ENCODE measurements around the gene LMF1.

DNA sequence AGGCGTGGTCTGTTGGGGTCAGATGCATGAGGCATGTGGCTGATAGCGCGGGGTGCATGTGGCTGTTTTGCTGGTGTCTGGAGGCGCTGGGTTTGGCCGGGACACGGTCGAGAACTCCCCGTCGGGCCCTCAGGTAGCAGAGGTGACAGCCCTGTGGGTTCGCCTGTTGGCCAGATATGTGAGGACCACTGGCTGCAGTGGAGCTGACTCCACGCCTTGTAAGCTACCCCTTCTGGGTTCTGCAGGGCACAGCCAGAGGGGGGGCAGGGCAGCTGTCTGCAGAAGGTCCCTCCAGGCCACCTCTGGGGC is 49.3 kb upstream of the LMF1 start:
- TF ChIP-seq, protein P1, sequence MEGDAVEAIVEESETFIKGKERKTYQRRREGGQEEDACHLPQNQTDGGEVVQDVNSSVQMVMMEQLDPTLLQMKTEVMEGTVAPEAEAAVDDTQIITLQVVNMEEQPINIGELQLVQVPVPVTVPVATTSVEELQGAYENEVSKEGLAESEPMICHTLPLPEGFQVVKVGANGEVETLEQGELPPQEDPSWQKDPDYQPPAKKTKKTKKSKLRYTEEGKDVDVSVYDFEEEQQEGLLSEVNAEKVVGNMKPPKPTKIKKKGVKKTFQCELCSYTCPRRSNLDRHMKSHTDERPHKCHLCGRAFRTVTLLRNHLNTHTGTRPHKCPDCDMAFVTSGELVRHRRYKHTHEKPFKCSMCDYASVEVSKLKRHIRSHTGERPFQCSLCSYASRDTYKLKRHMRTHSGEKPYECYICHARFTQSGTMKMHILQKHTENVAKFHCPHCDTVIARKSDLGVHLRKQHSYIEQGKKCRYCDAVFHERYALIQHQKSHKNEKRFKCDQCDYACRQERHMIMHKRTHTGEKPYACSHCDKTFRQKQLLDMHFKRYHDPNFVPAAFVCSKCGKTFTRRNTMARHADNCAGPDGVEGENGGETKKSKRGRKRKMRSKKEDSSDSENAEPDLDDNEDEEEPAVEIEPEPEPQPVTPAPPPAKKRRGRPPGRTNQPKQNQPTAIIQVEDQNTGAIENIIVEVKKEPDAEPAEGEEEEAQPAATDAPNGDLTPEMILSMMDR (IDR thresholded peaks at IDR 0.05), result no peak
- TF ChIP-seq POLR2A (IDR thresholded peaks at IDR 0.05), result no peak
